GM19328 (cell line): ENCODE measurements around the gene SKOR2.

Experiments
- ATAC-seq: cut with Tn5 transposase; IDR thresholded peaks from one replicate; pipeline ENCODE4 v1.9.1; 2021; ENCODE audit warnings: mild to moderate bottlenecking, moderate library complexity; ENCODE audit not compliant: unreplicated experiment

Gene SKOR2

GRCh38 chr18:47260924-47261701 lies 9.7 kb upstream of the SKOR2 start:
- ATAC-seq: no peak

GRCh38 chr18:47260120-47260923 lies 8.9 kb upstream of the SKOR2 start:
- ATAC-seq: no peak

GRCh38 chr18:47254341-47254939 lies 3.0 kb upstream of the SKOR2 start:
- ATAC-seq: no peak

- ATAC-seq: no peak
Measured at GRCh38 chr18:47253101-47253654, 1.7 kb upstream of the SKOR2 start.

GRCh38 chr18:47250391-47251046 lies 941 bp downstream of the SKOR2 start:
- ATAC-seq: no peak

DNA sequence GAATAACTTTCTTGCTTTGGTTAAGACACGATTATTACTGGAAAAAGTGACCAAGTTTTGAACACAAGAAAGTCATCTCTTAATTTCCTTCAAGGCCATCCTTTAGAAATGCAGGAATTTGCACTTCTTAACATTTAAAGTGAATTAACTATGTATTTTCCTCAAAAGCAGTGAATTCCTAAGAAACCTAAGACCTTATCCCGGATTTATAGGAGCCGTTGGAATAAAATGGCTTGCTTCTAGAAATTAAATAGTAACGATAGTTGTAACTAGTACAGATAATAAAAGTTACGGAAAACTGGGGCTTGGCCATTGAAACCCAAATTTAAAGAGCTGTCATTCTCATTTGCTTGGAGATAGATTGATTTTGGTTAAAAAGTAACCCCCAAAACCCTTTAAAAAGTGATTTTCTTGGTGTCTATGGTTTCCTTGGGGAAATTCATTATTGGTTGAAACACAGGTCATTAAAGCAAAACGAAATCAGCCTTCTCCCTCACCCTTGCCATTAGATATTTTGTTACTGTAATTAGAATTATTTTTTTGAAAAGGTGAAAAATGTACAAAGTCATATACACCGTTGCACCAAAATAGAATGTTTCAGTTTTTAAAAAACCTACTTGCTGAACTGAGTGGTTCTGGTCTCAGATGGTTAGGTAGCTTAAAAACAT lies 2.0 kb downstream of the SKOR2 start:
- no peak for ATAC-seq

GRCh38 chr18:47248604-47249313 lies 2.7 kb downstream of the SKOR2 start:
- no peak for ATAC-seq

DNA sequence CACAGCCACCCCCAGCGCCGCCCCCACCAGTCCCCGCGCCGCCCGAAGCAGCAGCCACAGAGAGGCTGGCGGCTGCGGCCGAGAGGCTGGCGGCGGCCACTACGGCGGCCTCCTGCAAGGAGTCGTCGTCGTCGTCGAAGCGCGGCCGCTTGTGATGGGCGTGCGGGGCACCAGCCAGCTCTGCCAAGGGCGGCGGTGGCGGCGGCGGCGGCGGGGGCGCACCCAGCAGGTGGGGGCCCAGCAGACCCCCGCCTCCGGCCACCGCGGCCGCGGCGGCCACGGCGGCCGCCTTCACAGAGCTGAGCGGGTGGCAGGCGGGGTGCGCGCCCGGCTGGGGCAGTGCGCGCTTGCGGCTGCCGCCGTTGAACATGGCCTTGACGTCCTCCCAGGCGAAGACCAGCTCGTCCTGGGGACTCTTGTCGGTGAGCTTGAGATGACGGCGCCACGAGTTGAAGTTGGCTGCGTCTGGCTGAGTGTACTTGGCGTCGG lies 3.3 kb downstream of the SKOR2 start:
- no peak for ATAC-seq

GRCh38 chr18:47247416-47248114 lies 3.9 kb downstream of the SKOR2 start:
- ATAC-seq: no peak

GRCh38 chr18:47247036-47247415 lies 4.4 kb downstream of the SKOR2 start:
- no peak for ATAC-seq

- no peak for ATAC-seq
Measured at GRCh38 chr18:47246027-47246971, 5.2 kb downstream of the SKOR2 start.

GRCh38 chr18:47244086-47244485 lies 7.4 kb downstream of the SKOR2 start:
- no peak for ATAC-seq

DNA sequence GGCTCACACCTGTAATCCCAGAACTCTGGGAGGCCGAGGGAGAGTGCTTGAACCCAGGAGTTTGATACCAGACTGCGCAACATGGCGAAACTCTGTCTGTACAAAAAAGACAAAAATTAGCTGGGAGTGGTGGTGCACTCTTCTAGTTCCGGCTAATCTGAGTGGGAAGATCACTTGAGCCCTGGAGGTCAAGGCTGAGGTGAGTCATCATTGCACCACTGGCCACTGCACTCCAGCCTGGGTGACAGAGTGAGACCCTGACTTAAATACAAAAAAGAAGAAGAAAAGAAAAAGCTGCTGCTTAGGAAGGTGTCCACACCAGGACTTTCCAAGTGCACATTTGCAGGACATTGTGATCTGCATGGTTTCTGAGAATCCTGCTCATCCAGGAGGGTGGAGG lies 16.4 kb downstream of the SKOR2 start:
- no peak for ATAC-seq

DNA sequence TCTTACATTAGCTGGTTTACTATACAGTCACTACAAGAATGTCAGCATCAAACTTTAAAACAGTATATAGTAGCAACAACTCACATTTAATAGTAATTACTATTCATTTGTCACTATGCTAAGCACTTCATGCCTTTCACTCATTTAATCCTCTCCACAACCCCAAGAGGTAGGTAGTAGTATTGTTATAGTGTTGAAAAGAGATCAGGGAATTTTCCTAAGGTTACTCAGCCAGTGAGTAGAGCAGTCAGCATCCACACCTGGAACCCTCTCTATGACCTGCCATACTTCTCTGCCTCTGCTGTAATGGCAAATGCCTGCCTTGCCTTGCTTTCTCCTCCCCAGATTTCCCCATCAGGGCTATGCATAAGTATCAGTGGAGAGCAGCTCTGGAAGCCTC lies 24.8 kb downstream of the SKOR2 start:
- no peak for ATAC-seq

- no peak for ATAC-seq
Measured at GRCh38 chr18:47215554-47216138, 35.8 kb downstream of the SKOR2 start.

- ATAC-seq: no peak
Measured at GRCh38 chr18:47209171-47209570, 42.3 kb downstream of the SKOR2 start.

DNA sequence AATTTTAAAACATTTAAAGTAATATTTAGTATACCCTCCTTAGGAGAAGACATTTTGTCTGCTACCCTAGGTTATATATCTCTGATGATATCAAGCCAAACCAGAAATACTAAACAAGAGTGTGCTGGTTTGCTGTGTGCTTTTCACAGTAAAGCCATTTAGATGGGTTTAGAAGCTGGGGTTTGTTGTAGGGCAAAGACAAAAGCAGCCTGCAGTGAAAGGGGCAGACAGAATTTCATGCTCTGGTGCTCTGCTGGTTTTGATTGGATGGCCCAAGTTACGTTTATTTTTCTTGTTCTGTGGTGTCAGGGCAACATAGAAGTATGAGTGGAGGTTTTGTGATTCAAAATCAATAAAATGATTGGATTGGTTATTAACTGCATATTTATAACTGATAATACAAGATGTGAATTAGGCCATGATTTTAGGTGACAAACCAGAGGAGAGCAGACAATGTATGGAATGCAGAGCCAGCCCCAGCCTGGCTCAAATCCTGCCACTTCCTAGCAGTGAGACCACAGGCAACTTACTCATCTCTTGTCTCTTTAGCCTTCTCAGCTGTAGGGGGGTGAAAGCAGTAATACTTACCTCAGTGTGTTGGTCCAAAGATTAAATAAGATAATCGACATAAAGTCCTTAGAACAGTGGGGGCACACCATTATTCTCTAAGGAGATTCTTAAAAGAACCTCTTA lies 44.4 kb downstream of the SKOR2 start:
- ATAC-seq: no peak
